Stimulated activated naive CD8-positive, alpha-beta T cell treated with anti-CD3 and anti-CD28 coated beads, Interleukin-15, Interleukin-2, amounts not matched to agents 100 U/mL and 50 U/mL, for 24 hours (primary cell): ENCODE results near the gene GUCY2D.
"Not testable (repeated sequence)": the region's sequence is repeated elsewhere in the genome, so short reads cannot be mapped to it uniquely, and the experiment has no call there.

Source experiments
- ATAC-seq: fragments of 150-1000 bp; cut with Tn5 transposase; one replicate; pipeline ENCODE4 v1.10.0; 2021
- DNase-seq: peaks from one replicate; pipeline ENCODE4 v3.0.0; 2021

Gene GUCY2D

DNA sequence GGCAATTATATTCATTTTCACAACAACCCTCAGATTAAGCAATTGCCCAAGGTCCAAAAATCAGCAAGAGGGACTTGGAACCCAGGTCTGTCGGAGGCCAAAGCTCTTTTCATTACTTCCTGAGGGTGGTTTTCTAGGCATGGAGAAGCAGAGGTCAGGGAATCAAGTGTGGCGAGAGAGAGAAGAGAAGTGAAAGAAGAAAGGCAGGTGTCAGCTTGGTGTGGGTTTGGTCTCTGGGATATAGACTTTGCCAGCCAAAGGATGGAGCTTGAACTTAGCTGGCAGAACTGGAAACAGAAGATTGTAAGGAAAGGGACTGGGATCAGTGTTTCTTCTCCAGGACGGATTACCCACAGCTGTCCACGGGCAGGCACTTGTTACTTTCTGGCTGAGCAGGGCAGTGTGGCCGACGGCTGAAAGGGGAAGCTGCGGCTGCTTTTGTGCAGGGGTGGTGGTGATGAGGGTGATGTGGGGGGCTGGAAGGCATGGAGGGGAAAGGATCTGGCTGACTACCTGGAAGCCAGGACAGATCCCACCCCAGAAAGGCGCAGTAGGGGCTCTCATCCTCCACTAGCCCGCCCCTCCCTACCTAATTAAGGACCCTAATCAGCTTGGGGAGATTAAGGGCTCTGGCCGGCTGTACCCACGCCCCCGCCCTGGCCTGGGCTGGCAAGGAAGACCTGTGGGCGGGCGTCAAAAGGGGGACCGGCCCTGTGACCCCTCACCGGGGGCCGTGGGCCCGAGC is at the start of gene GUCY2D:
Gene GUCY2D, plus strand, starts transcription at position 640 of the 745 bp plus-strand sequence. CDS start 433 bp downstream, outside the sequence.
- DNase-seq (no peak), ATAC-seq (no peak)

DNA sequence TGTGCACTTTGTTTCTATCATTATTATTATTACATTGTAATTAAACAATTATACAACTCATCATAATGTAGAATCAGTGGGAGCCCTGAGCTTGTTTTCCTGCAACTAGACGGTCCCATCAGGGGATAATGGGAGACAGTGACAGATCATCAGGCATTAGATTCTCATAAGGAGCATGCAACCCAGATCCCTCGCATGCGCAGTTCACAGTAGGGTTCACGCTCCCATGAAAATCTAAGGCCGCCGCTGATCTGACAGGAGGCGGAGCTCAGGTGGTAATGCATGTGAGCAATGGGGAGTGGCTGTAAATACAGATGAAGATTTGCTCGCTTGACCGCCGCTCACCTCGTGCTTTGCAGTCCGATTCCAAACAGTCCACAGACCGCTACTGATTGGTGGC is 49.1 kb upstream of the GUCY2D start:
- not testable (repeated sequence) for DNase-seq, ATAC-seq

DNA sequence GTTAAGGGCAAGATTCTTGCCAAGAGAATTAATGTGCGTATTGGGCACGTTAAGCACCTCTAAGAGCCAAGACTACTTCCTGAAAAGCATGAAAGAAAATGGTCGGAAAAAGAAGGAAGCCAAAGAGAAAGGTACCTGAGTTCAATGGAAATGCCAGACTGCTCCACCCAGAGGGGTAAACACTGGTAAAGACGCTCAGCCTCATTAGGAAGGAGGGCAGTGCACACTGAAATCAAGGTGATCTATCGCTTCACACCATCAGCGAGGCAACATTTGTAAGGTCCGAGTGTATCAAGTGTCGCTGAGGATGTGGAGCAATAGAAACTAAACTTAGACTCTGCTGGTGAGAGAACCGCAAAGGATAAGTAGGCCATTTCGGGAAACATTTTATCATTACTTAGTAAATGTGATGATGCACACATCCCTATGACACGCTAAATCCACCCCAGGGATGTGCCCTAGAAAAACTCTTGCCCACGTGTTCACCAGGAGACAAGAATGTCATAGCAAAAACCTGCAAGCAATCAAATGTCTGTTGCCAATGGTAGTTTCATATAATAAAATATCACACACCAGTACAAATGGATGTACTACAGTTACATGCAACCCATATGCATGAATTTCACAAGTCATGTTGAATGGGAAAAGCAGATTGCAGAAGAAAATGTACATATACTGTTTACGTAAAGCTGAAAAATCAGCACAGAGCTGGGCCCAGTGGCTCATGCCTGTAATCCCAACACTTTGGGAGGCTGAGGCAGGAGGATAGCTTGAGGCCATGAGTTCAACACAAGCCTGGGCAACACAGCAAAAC is 46.8 kb upstream of the GUCY2D start:
- DNase-seq (no peak), ATAC-seq (no peak)

DNA sequence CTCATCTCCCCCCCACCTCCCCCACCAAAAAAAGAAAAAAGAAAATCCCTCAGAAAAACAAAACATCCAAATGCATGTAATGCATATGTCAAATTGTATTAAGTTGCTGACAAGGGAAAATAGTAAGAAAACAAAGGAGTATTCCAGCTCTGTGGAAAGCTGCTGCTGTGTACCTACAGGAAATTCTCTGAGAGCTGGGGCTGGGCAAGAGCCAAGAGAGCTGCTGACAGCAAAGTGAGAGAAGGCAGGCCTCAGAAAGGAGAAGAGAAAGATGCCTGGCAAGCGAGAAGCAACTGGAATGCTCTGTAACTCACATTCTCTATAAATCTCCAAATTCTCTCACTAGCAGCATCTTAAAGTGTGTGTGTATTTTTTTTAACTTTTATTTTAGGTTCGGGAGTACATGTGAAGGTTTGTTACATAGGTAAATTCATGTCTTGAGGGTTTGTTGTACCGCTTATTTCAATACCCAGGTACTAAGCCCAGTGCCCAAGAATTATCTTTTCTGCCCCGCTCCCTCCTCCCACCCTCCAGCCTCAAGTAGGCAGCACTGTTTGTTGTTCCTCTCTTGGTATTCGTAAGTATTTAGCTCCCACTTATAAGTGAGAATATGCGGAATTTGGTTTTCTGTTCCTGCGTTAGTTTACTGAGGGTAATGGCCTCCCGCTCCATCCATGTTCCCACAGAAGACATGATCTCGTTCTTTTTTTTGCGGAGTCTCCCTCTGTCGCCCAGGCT is 46.0 kb upstream of the GUCY2D start:
- DNase-seq, result no peak
- no peak for ATAC-seq

GRCh38 chr17:7959503-7960253 is 42.7 kb upstream of the GUCY2D start:
- DNase-seq, result no peak
- ATAC-seq, result no peak

DNA sequence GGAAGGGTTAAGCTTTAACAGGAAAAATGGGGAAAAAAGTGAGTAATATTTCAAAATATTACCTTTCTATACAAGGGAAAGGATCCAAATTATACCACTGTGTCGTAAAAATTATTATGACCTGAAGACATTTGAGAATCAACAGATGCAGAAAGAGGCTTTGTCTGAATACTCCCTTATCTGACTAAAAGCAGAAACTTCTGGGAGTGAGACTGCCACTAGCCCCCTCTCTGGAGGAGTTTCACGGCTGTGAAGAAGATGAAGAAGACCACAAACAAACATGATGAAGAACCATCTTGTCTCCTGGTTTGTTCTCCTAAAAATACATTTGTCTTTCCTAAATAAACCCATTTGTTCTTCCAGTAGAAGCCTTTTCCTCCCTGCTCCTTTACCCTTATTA is 41.0 kb upstream of the GUCY2D start:
- DNase-seq (no peak), ATAC-seq (no peak)

GRCh38 chr17:7967751-7968150 is 34.7 kb upstream of the GUCY2D start:
- DNase-seq (no peak), ATAC-seq (no peak)

- ATAC-seq (no peak), DNase-seq (no peak)
These were observed 33.0 kb upstream of the GUCY2D start for GRCh38 chr17:7969433-7969832.

GRCh38 chr17:7971651-7972050 is 30.8 kb upstream of the GUCY2D start:
- no peak for ATAC-seq
- DNase-seq, result no peak

- no peak for ATAC-seq
These were observed 30.2 kb upstream of the GUCY2D start for GRCh38 chr17:7972131-7972785.

GRCh38 chr17:7974638-7975131 is 27.7 kb upstream of the GUCY2D start:
- DNase-seq (no peak), ATAC-seq (no peak)

More at GRCh38 chr17:7972131-7972785, 30.2 kb upstream of the GUCY2D start:
- DNase-seq, result no peak

DNA sequence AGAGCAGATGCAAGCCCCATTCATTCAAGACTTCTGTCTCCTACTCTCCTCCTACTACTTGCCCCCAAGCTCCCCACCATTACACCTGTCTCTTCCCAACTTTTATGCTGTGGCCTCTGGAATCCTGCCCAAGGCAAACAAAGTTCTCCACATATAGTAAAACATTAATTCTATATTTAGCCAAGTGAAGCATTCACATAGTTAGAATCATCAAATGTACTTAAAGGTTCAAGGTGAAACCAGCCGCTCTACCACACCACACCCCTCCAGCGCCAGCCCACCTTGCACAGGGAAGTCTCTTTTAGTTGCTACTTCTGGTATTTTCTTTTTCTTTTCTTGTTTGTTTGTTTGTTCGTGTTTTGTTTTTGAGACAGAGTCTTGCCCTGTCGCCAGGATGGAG is 25.4 kb upstream of the GUCY2D start:
- no peak for DNase-seq
- ATAC-seq, result no peak

DNA sequence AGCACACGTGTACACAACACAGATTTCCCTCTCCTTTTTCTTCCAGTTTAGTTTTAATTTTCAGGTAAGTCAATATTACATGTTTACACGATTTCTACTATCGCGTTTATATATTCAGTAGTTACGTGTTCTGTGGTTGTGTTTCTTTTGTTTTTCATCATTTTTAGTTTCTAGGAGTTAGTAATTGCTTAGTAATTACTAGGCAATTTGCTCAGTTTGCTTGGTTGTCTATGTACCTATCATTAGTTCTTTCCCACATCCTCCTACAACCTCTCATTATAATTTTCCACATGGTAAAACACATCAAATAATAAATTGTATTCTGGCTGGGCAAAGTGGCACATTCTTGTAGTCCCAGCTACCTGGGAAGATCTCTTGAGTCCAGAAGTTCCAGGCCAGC is 24.6 kb upstream of the GUCY2D start:
- DNase-seq (no peak), ATAC-seq (no peak)

DNA sequence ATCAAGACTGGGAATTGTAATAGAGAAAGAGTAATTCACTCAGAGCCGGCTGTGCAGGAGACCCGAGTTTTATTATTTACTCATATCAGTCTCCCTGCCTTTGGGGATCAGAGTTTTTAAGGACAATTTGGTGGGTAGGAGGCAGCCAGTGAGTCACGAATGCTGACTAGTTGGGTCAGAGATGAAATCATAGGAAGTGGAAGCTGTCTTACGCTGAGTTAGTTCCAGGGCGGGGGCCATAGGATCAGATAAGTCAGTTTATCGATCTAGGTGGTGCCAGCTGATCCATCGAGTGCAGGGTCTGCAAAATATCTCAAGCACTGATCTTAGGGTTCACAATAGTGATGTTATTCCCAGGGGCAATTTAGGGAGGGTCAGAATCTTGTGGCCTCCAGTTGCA is 20.2 kb upstream of the GUCY2D start:
- no peak for DNase-seq
- no peak for ATAC-seq

DNA sequence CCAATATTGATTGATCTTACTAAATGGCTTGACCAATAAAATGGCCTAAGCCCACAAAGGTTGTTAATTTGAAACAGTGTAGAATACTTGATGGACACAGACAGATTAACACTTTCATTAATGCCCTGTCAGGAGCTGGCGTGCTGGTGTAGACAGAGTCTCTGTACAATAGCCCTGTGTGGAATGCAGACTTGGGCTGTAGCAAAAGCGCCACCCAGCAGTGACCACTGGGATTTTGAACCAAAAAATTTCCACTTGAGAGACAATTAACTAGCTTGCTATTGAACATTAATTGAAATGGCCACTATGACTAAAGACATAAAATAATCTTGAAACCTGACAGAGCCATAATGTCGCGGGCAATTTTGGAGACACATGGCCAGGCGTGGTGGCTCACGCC is 19.7 kb upstream of the GUCY2D start:
- DNase-seq, result no peak
- ATAC-seq, result no peak

DNA sequence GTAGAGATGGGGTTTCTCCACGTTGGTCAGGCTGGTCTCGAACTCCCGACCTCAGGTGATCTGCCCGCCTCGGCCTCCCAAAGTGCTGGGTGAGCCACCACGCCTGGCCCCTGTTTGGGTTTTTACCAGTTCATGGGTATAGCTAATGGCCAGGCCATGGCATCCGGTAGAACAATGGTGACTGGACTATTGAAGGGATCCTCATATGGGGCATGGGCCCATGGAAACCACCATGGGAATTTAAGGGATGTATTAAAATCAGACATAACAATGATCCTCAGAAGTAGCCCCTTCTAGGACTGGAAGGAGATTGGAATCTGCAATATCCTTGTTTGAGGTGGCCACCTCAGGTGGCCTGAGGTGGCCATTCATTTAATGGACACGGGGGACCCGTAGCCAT is 17.5 kb upstream of the GUCY2D start:
- ATAC-seq (no peak), DNase-seq (no peak)

DNA sequence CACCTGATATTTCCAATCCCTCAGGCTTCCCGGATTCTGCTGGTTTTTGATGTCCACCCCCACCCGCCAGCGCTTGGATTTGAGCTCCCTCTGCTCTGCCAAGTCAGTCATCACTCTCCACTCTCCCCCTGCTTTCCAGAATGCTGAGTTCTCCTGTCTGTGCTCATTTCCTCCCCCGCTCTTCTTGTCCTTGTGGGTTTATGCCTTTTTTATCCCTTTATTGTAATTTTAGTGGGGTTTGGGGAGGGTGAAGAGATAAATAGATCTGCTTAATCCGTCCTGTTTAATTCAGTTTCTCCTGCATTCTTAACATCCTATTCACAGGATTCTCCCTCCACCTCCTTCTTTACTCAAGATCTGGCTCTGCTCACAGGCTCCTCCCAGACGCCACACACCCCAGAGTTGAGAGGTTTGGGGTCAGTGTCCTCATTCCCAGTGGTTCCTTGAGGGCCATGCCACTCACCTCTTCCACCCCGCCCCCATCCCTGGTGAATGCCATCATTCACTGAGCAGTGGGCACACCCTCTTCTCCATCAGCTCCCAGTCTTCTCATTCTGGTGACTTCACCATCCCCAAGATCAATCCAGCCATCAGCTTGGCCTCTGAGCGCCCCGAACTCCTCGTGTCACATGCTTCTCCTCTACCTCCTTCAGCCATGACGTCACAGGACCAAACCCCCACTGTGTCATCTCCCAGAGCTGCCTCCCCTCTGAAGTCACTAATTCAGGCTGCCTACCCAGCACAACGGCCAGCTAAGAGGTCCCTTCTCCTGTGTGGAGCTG is 15.1 kb upstream of the GUCY2D start:
- ATAC-seq, result no peak
- DNase-seq, result no peak

DNA sequence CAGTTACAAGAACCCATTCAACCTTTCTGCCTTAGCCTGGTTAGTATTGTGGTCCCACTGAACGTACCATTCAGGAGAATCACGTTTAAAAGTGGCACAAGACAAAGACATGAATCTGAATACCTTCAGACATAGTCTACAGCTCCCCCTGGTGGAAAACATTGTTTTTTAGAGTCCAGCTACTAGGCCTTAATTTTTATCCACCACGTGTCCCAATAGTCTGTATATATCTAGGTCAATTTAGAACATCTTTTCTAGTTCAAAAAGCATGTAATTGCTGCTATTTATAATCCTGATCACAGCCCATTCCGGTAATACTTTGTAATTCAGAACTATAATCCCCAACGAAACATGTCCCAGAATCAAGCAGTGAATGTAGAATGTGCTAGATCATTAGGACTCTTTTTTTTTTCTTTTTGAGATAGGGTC is 13.7 kb upstream of the GUCY2D start:
- ATAC-seq (peak; percentile 39), DNase-seq (peak; percentile 51)

GRCh38 chr17:7989781-7990655 is 12.4 kb upstream of the GUCY2D start:
- ATAC-seq, result peak; percentile 89
- peak; percentile 97 for DNase-seq
